B cell (primary cell): Measurements from ENCODE around the gene LPXN. TPM values are rescaled to one million over a fixed set of nuclear protein-coding genes. Genes with fewer than 3 reads are reported as not detected.

ENCODE experiments used
- ATAC-seq: fragments of 200-7000 bp; cut with Tn5 transposase; one replicate; pipeline ENCODE4 v1.10.0; 2021; ENCODE audit warnings: low read depth, mild to moderate bottlenecking, moderate number of reproducible peaks, moderate library complexity
- CTCF ChIA-PET: fragments of 350-600 bp; sonication (Branson Sonifier 250); formaldehyde crosslinking; loops from one replicate; lab custom pipeline; 2021; ENCODE audit warnings: antibody characterized with exemption, inconsistent platforms; lab: Charles Lee
- POLR2A ChIA-PET: fragments of 350-600 bp; sonication (Branson Sonifier 250); formaldehyde crosslinking; loops from one replicate; lab custom pipeline; 2021; ENCODE audit warnings: antibody characterized with exemption; lab: Charles Lee
- DNase-seq: peaks from one replicate; pipeline ENCODE4 v3.0.0; 2013
- H2AFZ ChIP-seq: 2 replicates; pipeline ENCODE4 v1.6.1; 2012; ENCODE audit warnings: mild to moderate bottlenecking, low read depth, low read length; ENCODE audit not compliant: insufficient read depth, poor library complexity, severe bottlenecking
- H3K27ac ChIP-seq, 2 donors: 1 replicate in 1 of 2; 2 replicates in 1 of 2; pipeline ENCODE4 v1.5.1; 2012 to 2013; ENCODE audit warnings: low read length in 2 of 2, mild to moderate bottlenecking in 2 of 2, moderate library complexity in 1 of 2
- H3K27me3 ChIP-seq, 4 experiments: fragments of 200-600 bp in 1 of 4; sonication (generic) in 1 of 4; replicated peaks in 1 of 4; 1 replicate in 2 of 4; 2 replicates in 2 of 4; pipeline versions ENCODE4 v1.6.1 to v1.7.0; 2013 to 2016; ENCODE audit warnings: low read length in 3 of 4, mild to moderate bottlenecking in 2 of 4, mixed read lengths in 1 of 4, moderate library complexity in 1 of 4; ENCODE audit not compliant: insufficient read depth in 4 of 4, control insufficient read depth in 3 of 4; ENCODE audit errors: control extremely low read depth in 1 of 4
- H3K36me3 ChIP-seq, 2 experiments: replicated peaks in 1 of 2; 1 replicate in 1 of 2; 2 replicates in 1 of 2; pipeline versions ENCODE4 v1.6.1 to v1.7.1; 2013; ENCODE audit warnings: low read length in 1 of 2; ENCODE audit not compliant: insufficient read depth in 2 of 2, control insufficient read depth in 1 of 2; ENCODE audit errors: control extremely low read depth in 1 of 2, extremely low read depth in 1 of 2
- H3K4me1 ChIP-seq, 2 donors: fragments of 200-600 bp in 1 of 2; sonication (generic) in 1 of 2; 1 replicate in 1 of 2; 2 replicates in 1 of 2; pipeline versions ENCODE4 v1.5.1 to v1.6.1; 2013 to 2017; ENCODE audit warnings: low read length in 2 of 2; ENCODE audit not compliant: control insufficient read depth in 2 of 2, insufficient read depth in 2 of 2
- H3K4me2 ChIP-seq: replicated peaks from 2 replicates; pipeline ENCODE3; 2012; ENCODE audit warnings: mild to moderate bottlenecking, low read depth, low read length; ENCODE audit not compliant: poor library complexity, severe bottlenecking
- H3K4me3 ChIP-seq, 5 experiments: fragments of 200-600 bp in 1 of 5; sonication (generic) in 1 of 5; 1 replicate in 3 of 5; 2 replicates in 2 of 5; pipeline versions ENCODE4 v1.5.1 to v1.7.0; 2011 to 2016; ENCODE audit warnings: low read length in 4 of 5, mild to moderate bottlenecking in 4 of 5, low read depth in 2 of 5, control low read depth in 1 of 5, moderate library complexity in 1 of 5; ENCODE audit not compliant: insufficient read depth in 1 of 5; ENCODE audit errors: control extremely low read depth in 1 of 5, extremely low read depth in 1 of 5
- H3K79me2 ChIP-seq: fragments of 200-600 bp; sonication (generic); one replicate; pipeline ENCODE4 v1.6.0; 2016; ENCODE audit warnings: low read length; ENCODE audit not compliant: control insufficient read depth, insufficient read depth
- H3K9ac ChIP-seq: fragments of 200-600 bp; sonication (generic); 2 replicates; pipeline ENCODE4 v1.6.1; 2017; ENCODE audit warnings: mild to moderate bottlenecking, low read length, moderate library complexity
- H3K9me3 ChIP-seq, 3 donors: one replicate each; pipeline versions ENCODE4 v1.6.1 to v1.7.1; 2013; ENCODE audit warnings: low read length in 2 of 3; ENCODE audit not compliant: control insufficient read depth in 2 of 3, insufficient read depth in 1 of 3; ENCODE audit errors: control extremely low read depth in 1 of 3
- H4K20me1 ChIP-seq: 2 replicates; pipeline ENCODE4 v1.6.0; 2012; ENCODE audit warnings: mild to moderate bottlenecking, low read length; ENCODE audit not compliant: insufficient read depth, control insufficient read depth, poor library complexity, severe bottlenecking
- H3K27ac Mint-ChIP-seq: one replicate; pipeline ENCODE4 v1.8.0; 2021; ENCODE audit warnings: mixed read lengths
- H3K27me3 Mint-ChIP-seq: one replicate; pipeline ENCODE4 v1.8.0; 2021; ENCODE audit warnings: mixed read lengths
- H3K4me1 Mint-ChIP-seq: one replicate; pipeline ENCODE4 v1.8.0; 2021; ENCODE audit warnings: mixed read lengths
- H3K4me3 Mint-ChIP-seq: one replicate; pipeline ENCODE4 v1.8.0; 2021; ENCODE audit warnings: mixed read lengths
- H3K9me3 Mint-ChIP-seq: one replicate; pipeline ENCODE4 v1.8.0; 2022; ENCODE audit warnings: mixed read lengths; ENCODE audit not compliant: insufficient read depth
- CTCF ChIP-seq: fragments of 200-600 bp; IDR thresholded peaks from one replicate; pipeline ENCODE4 v1.8.0; 2022; ENCODE audit warnings: antibody characterized with exemption, mild to moderate bottlenecking
- EZH2 ChIP-seq: IDR thresholded peaks from 2 replicates; pipeline ENCODE4 v1.6.1; 2012; ENCODE audit warnings: borderline replicate concordance, low read depth, mild to moderate bottlenecking, moderate library complexity, low read length; ENCODE audit not compliant: insufficient read depth, poor library complexity, severe bottlenecking
- WGBS: methylation state at CpG from one replicate; pipeline ENCODE4 v1.1.5; 2013; ENCODE audit warnings: missing lambda C conversion rate; ENCODE audit not compliant: insufficient coverage; 5-methylcytosine and 5-hydroxymethylcytosine counted together
- intact Hi-C: fragments of 100-400 bp; cut with micrococcal nuclease; formaldehyde crosslinking; loops from one replicate; pipeline ENCODE4 v1.10.0; 2022
- polyA plus RNA-seq: library from polyadenylated mRNA; depleted of rRNA; stranded (reverse); fragments of >200 nt; gene quantifications from 2 replicates; pipeline ENCODE4 v1.2.3, GENCODE V29; 2012
- total RNA-seq, 2 donors: library from RNA; stranded (reverse); fragments of 120-200 nt in 1 of 2; gene quantifications; 1 replicate in 1 of 2; 2 replicates in 1 of 2; pipeline versions ENCODE4 v1.2.3 to v1.2.4, GENCODE V29; 2013 to 2022

Gene LPXN
- total and polyA plus RNA-seq, 2 donors (not counting 1 experiment from before 2014, with no cell fraction given) = 59.2 to 209 TPM

- Mint-ChIP-seq H3K4me1 (peaks cover 47% of the 10 kb centered on the region), H3K4me3 (no peak overlapping the region), H3K27ac (no peak overlapping the region), H3K27me3 (no peaks in the 10 kb centered on the region), H3K9me3 (no peaks in the 10 kb centered on the region)
- intact Hi-C loops = no loop called here
- peaks cover 12 to 16% of the 10 kb centered on the region in 2 donors for H3K4me1 ChIP-seq
- H2AFZ ChIP-seq = no peak overlapping the region
- no peaks in the 10 kb centered on the region for H3K27me3 ChIP-seq
- whole genome bisulfite sequencing = 95% methylated on average over 25 of the region's 25 CpGs
- H3K9me3 ChIP-seq = no peaks in the 10 kb centered on the region
- H3K9ac ChIP-seq = no peak overlapping the region
- no peaks in the 10 kb centered on the region for H4K20me1 ChIP-seq
- no peak overlapping the region for H3K4me3 ChIP-seq
- CTCF ChIA-PET = interaction anchor here (0.9 to 1.3 kb wide), 2 partner anchors 8 to 784 kb away, joined by 3 to 5 read pairs; no protein-coding TSS in a partner anchor
- no peak overlapping the region for H3K27ac ChIP-seq
- peaks cover 14% of the 10 kb centered on the region for H3K79me2 ChIP-seq
- H3K36me3 ChIP-seq = peaks cover 0 to 40% of the 10 kb centered on the region in 2 experiments
- TF ChIP-seq EZH2 (no peak), CTCF (no peak)
- ATAC-seq = no peak
- DNase-seq = no peak
- POLR2A ChIA-PET = no interaction called here
- no peak overlapping the region for H3K4me2 ChIP-seq
Observed at GRCh38 chr11:58531865-58532341, 43.8 kb downstream of the LPXN start.

GRCh38 chr11:58530236-58530635, 45.4 kb downstream of the LPXN start:
- no peak overlapping the region for H3K4me2 ChIP-seq
- ChIA-PET CTCF (interaction anchor here (0.6 kb wide), 1 partner anchor 307 kb away, joined by 3 read pairs; no protein-coding TSS in a partner anchor), POLR2A (no interaction called here)
- intact Hi-C loops = no loop called here
- 100% methylated on average over 1 of the region's 3 CpGs for WGBS
- H3K4me3 ChIP-seq = no peak overlapping the region
- peaks cover 26 to 29% of the 10 kb centered on the region in 2 donors for H3K4me1 ChIP-seq
- no peak overlapping the region for H2AFZ ChIP-seq
- H4K20me1 ChIP-seq = no peaks in the 10 kb centered on the region
- peaks cover 2 to 42% of the 10 kb centered on the region in 2 experiments for H3K36me3 ChIP-seq
- Mint-ChIP-seq H3K27ac (peak overlapping the region; percentile 73), H3K27me3 (no peaks in the 10 kb centered on the region), H3K4me3 (no peak overlapping the region), H3K9me3 (no peaks in the 10 kb centered on the region), H3K4me1 (peaks cover 41% of the 10 kb centered on the region)
- ATAC-seq (no peak), DNase-seq (peak; percentile 42)
- H3K27ac ChIP-seq = peak overlapping the region; percentile 9 to 52
- no peak overlapping the region for H3K9ac ChIP-seq
- H3K27me3 ChIP-seq = no peaks in the 10 kb centered on the region
- no peaks in the 10 kb centered on the region for H3K9me3 ChIP-seq
- TF ChIP-seq EZH2 (no peak), CTCF (no peak)
- peaks cover 14% of the 10 kb centered on the region for H3K79me2 ChIP-seq
